Astrocyte of the spinal cord (primary cell): ENCODE measurements around the gene EREG.

ENCODE experiments used
- DNase-seq: peaks from one replicate; pipeline ENCODE4 v3.0.0; 2011; ENCODE audit warnings: low read depth, low spot score
- H3K4me3 ChIP-seq: 2 replicates; pipeline ENCODE4 v1.5.1; 2011; ENCODE audit warnings: low read depth, mild to moderate bottlenecking, low read length, moderate library complexity
- in situ Hi-C: cut with HindIII; loops from 2 replicates; pipeline ENCODE4 v1.10.0; 2017; ENCODE audit warnings: low sequenced_read_pairs
- TF ChIP-seq, protein P1 (sequence below): IDR thresholded peaks from 2 replicates; pipeline ENCODE4 v1.5.1; 2012; ENCODE audit warnings: low read depth, mild to moderate bottlenecking, low read length, inconsistent platforms

Gene EREG

DNA sequence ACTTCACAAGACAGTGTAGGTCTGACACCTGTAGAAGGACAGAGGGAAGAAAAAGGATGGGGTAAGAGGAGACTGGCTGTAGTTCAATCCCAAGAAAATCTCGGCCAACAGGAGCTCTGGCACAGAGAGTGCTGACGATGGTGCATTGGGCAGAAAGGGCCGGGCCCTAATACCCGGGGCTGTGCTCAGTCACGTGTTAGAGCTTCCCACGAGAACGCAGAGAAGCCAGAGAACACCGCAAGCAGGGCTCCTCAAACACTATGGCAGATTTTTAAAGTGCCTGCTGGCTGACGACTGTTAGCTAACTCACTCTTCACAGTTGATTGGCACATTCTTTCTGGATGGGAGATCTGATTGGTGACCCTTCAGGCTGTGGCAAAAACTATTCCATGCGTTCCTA is 35.5 kb downstream of the EREG start:
- DNase-seq: no peak
- TF ChIP-seq, protein P1, sequence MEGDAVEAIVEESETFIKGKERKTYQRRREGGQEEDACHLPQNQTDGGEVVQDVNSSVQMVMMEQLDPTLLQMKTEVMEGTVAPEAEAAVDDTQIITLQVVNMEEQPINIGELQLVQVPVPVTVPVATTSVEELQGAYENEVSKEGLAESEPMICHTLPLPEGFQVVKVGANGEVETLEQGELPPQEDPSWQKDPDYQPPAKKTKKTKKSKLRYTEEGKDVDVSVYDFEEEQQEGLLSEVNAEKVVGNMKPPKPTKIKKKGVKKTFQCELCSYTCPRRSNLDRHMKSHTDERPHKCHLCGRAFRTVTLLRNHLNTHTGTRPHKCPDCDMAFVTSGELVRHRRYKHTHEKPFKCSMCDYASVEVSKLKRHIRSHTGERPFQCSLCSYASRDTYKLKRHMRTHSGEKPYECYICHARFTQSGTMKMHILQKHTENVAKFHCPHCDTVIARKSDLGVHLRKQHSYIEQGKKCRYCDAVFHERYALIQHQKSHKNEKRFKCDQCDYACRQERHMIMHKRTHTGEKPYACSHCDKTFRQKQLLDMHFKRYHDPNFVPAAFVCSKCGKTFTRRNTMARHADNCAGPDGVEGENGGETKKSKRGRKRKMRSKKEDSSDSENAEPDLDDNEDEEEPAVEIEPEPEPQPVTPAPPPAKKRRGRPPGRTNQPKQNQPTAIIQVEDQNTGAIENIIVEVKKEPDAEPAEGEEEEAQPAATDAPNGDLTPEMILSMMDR: no peak
- in situ Hi-C loops: no loop called here
- no peak overlapping the region for H3K4me3 ChIP-seq

DNA sequence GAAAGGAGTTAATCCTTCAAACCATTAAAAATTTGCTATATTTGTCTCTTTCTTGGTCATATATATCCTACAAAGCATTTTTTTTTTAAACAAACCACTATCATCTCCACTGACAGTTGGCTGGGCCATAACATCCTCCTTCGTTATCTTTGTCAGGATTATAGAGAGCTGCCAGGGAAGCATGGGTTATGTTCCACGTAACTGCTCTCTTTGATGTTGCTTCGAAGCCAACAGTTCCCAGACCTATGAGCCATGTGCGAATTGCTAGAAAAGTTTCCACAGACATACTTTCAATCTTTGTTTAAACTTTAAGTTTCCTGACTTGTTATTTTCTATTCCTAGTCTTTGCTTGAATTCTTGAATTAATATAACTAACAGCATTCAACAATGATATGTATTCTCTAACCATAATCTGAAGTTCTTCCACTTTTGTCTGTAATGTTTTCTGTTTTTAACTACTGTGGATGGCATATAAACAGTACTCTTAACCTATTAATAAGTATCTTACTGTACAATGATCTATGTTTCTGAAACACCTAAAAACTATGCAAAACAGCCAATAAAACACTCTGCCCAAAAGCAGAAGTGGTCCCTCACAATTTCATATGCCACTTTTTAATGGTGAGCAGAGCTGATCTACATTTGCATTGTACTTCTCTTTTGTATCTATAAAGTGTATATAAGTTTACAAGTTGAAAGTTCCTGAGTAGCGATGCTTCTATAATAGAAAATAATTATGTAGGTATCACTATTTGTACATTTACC is 37.9 kb downstream of the EREG start:
- TF ChIP-seq, protein P1: no peak

DNA sequence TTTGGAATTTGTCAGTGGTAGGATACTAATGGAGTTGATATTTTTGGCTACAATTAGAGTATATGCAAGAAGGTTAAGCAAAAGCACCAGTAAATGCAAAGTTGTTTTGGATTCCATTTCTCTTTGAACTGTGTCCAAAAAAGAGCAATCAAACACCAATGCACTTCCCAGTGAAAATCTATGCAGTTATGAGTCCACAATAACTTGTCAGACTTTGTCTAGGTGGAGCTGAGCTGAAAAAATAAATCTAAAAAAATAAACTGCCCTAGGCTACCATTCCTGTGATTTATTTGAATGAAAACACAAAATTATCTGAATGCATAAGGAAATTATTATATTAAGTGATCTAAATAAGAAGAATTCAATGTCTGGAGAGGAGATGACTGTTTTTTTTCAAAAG is 42.9 kb downstream of the EREG start:
- H3K4me3 ChIP-seq: no peak overlapping the region
- in situ Hi-C loops: no loop called here
- TF ChIP-seq, protein P1: no peak
- no peak for DNase-seq

More for the DNA sequence above, 37.9 kb downstream of the EREG start:
- DNase-seq: no peak
- in situ Hi-C loops: no loop called here
- H3K4me3 ChIP-seq: no peak overlapping the region

DNA sequence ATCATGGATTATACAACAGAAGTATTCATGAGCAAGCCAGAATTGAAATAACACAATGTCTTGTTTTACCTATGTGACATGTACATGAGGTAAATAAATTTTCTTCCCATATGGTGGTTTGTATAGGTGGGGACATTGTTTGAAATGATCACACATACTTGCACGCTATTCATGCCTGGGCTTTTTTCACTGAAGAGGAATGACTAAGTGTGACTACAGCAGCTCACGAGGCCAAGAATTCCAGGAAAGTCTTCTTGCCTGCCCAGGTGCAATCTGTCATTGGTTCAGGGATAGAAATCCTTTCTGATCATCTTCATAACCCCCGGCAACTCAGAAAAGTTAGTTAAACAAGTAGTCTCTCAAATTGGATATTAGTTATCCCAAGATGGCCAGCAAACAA is 43.7 kb downstream of the EREG start:
- TF ChIP-seq, protein P1: no peak
- no peak overlapping the region for H3K4me3 ChIP-seq
- in situ Hi-C loops: no loop called here
- DNase-seq: no peak

DNA sequence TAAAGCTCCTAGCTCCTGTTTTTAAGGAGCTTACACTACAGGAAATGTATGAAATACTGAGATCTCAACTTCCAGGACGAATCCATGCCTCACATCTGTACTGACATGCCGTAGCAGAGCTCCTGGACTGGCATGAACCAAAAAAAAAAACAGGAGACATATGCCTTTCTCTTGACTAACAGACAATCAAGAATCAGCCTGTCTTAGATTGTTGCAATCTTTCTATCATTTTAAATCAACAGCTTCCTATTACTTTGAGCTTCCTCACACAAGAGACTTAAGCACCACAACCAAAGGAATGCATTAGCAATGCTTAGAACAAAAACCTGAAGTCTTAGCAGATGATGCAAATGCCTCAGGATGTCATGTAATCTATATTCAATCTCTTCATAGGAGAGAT is 45.3 kb downstream of the EREG start:
- in situ Hi-C loops: no loop called here
- H3K4me3 ChIP-seq: no peak overlapping the region
- TF ChIP-seq, protein P1: no peak
- peak; percentile 42 for DNase-seq

DNA sequence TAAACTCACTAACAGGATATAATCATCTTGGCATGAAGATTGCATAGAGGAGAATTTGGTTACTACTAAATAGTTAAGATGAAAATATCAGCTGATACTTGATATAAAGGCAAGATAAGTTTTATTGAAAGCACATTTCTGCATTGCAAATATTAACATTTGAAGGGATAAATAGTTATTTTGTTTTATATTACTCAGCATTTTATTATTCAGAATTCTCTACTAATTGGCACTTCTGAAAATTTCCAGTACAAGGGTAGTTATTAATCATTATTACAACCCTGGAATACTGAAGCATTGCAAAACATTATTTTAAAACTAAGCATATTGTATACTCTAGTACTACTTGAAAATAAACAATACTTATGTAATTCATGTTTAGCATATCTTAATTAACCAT is 47.3 kb downstream of the EREG start:
- TF ChIP-seq, protein P1: no peak
- no peak for DNase-seq
- in situ Hi-C loops: no loop called here
- H3K4me3 ChIP-seq: no peak overlapping the region
